Stimulated activated naive CD8-positive, alpha-beta T cell treated with anti-CD3 and anti-CD28 coated beads, Interleukin-15, amount 100 ng/mL, for 72 hours (primary cell): Measurements from ENCODE around the gene TMEM134.

ENCODE experiments used
- ATAC-seq: fragments of 150-1000 bp; cut with Tn5 transposase; 2 replicates; pipeline ENCODE4 v1.10.0; 2021; ENCODE audit warnings: mild to moderate bottlenecking, moderate library complexity
- DNase-seq, 2 donors: peaks; one replicate each; pipeline ENCODE4 v3.0.0; 2021 to 2022
- H3K27ac Mint-ChIP-seq, 2 donors: one replicate each; pipeline ENCODE4 v1.8.0; 2022; ENCODE audit warnings: mild to moderate bottlenecking in 2 of 2, mixed read lengths in 2 of 2, moderate library complexity in 2 of 2
- H3K27me3 Mint-ChIP-seq: one replicate; pipeline ENCODE4 v1.8.0; 2022; ENCODE audit warnings: mixed read lengths
- H3K4me1 Mint-ChIP-seq: one replicate; pipeline ENCODE4 v1.8.0; 2022; ENCODE audit warnings: mild to moderate bottlenecking, mixed read lengths
- H3K4me3 Mint-ChIP-seq, 2 donors: one replicate each; pipeline ENCODE4 v1.8.0; 2022; ENCODE audit warnings: mild to moderate bottlenecking in 2 of 2, mixed read lengths in 2 of 2, moderate library complexity in 1 of 2
- H3K9me3 Mint-ChIP-seq, 2 donors: one replicate each; pipeline ENCODE4 v1.8.0; 2022; ENCODE audit warnings: mixed read lengths in 2 of 2

Gene TMEM134

DNA sequence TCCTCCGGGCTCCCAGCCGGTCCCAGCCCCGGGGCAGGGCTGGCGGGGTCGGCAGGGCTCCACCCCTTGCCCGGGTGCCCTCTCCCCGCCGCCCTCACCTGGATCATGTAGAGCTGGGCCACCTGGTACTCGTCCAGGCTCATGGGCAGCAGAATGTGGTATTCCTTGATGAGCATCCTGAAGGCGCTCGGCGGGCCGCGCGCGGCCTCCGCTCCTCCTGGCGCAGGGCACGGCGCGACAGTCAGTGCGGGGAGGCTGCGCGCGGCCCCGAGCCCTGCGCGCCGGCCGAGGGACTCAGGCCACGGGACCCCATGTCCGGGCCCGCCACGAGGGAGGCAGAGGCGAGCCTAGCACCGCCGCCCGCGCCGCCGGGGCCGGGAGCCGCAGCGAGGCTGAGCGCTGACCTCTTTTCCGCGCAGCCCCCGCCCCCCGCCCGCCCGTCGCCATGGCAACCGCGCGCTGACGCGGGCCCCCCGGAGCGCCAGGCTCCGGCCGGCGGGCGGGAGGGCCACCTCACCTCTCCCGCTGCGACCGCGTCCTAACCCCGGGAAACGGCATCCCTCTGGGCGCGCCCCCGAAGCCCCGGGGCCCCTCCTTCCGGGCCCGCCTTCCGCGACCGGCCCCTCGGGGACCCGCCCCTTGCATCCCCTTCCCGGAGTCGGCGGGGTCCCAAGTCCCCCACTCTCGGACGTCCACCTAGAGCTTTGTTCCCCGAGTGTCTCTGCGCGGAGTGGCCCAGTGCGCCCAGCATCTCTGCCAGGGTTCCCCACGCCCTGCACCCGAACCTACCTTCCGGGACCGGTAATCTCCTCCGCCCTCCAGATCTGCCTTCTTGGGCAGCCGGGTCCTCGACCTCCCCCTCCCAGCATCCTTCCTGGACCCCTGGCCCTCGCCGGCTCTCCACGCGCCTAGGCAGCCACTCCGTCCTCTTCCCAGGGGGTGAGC lies 35.2 kb upstream of the TMEM134 start:
- ATAC-seq: no peak
- Mint-ChIP-seq H3K4me3 (peak overlapping the region; percentile 84 to 95), H3K27me3 (no peaks in the 10 kb centered on the region), H3K27ac (peak overlapping the region; percentile 72 to 80), H3K9me3 (no peaks in the 10 kb centered on the region), H3K4me1 (peaks cover 65% of the 10 kb centered on the region)
- peak; percentile 33 to 45 for DNase-seq

DNA sequence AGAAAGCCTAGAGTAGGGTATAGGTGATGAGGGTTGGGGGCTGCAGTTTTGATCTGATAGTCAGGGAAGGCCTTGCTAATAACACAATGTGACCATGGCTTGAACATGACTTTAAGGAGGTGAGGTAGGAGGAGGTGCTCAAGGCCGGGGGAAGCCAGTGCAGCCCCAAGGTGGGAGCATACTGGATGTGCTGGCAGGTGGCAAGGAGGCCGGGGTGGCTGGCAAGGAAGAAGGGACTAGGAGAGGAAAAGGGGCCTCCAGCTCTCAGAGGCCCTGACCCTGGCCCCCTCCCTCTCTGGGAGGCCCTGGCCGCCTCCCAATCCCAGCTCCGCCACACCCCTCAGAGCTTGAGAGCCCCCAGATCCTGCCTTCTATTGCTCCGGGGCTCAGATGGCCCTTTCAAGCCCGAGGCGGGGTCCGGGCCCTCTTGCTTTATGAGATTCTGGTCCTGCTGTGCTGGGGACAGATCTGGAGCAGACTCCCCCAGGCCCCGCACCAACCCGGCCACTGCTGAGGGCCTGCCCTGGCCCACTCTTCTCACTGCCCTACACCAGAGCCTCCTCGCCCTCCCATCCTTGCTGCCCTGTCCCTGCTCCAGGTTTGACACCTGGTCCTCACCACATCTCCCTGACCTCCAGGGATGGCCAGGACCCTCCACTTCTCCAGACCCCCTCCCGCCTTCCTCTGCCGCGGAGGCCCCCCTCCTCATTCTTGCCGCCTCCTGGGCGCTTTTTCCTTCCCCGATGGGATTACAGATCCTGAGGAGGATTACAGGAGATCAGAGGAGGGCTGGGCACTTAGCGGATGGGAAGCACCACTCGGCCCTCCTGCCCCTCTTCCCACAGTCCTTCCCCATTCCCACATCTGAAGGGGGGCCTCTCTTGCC lies 34.3 kb upstream of the TMEM134 start:
- Mint-ChIP-seq H3K4me1 (peaks cover 58% of the 10 kb centered on the region), H3K9me3 (no peaks in the 10 kb centered on the region), H3K27me3 (no peaks in the 10 kb centered on the region), H3K4me3 (peak overlapping the region; percentile 67), H3K27ac (peak overlapping the region; percentile 42 to 77)
- ATAC-seq (no peak), DNase-seq (no peak)

DNA sequence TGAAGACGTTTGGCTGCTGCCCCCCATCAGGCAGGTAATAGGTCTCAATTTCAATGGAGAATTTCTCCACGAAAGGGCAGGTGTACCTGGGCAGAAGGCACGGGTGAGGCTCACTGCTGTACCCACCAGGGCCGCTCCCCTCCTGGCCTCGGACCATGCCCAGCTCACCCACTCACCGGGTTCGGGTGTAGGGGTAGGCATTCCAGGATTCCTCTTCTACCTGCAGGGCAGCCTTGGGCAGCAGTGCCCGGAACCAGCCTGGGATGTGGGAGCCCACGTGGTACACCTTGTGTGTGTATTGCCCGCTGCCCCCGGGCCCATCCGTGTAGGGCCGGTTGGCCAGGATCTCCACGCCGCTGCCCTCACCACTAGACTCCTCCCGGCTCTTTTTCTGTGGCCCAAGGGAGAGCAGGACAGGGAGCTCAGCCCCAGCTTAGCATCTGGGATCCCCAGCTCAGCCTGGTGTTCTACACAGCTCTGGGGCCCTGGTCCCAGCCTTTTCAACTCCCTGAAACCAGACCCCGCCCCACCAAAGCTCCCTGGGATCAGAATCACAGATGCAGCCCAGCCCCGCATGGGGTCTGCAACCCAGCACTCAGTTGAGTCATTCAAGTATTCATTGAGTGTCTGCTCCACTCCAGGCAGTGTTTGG lies 33.4 kb upstream of the TMEM134 start:
- H3K27me3 Mint-ChIP-seq: no peaks in the 10 kb centered on the region

DNA sequence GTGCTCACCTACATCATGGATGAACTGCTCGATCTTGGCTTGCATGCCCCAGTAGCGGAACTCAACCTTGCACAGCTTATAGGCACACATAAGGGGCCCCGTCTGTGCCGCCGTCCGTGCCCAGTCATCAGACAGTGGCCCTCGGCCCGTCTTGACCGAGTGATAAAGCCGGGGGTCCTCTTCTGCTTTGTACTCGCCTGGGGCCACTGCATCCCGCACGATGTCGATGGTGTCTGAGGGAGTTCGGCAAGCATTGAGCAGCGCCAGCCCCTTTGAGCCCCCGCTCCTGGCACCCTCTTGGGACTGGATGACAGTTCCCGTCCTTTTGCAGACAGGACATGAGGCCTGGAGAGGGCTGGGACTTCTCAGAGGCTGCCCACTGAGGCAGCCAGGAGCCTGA lies 32.8 kb upstream of the TMEM134 start:
- H3K27me3 Mint-ChIP-seq: no peaks in the 10 kb centered on the region
- ATAC-seq (no peak), DNase-seq (no peak)
- no peak overlapping the region for H3K4me3 Mint-ChIP-seq
- peaks cover 51% of the 10 kb centered on the region for H3K4me1 Mint-ChIP-seq
- no peak overlapping the region for H3K27ac Mint-ChIP-seq
- H3K9me3 Mint-ChIP-seq: no peaks in the 10 kb centered on the region

More for the DNA sequence above, 33.4 kb upstream of the TMEM134 start:
- no peaks in the 10 kb centered on the region for H3K9me3 Mint-ChIP-seq
- ATAC-seq (no peak), DNase-seq (no peak)
- peak overlapping the region; percentile 67 for H3K4me3 Mint-ChIP-seq
- H3K27ac Mint-ChIP-seq: no peak overlapping the region
- peaks cover 53% of the 10 kb centered on the region for H3K4me1 Mint-ChIP-seq

DNA sequence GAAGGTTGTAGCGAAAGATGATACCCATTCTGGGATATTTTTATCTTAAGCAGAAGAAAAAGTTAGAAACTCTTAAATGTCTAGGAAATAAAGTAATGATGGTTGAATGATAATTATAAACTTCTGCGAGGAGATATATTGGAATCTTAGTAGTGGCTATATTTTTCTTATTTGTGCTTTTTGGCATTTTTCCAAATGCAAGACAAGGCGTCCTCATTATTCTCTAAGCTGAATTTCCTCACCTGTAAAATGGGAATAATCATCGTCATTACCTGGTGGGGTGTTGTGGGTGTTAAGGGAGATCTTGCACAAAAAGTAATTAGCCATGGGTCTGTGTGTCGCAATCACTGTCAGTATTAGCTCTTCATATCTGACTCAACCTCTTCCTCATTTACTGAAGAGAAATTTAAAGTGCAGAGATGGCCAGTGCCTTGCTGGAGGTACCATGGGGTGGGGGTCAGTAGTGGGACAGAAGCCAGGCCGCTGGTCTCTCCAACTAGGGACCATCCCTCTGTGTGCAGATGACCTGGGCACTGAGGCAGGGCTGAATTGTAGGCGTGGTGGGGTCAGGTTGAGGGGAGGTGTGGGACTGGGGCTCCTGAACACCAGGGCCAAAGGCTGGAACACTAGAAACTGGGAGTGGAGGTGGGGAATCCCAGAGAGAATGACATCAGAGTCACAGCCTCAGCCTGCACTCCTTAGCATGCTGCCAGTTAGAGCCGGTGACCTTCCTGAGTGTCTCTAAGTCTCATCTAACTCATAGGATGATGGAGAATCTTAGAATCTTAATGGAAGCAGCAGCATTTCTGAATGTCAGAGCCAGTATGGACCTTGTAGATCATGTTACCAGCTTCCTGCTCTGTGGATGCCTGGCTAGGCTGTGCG lies 32.0 kb upstream of the TMEM134 start:
- H3K27ac Mint-ChIP-seq: no peak overlapping the region
- H3K27me3 Mint-ChIP-seq: no peaks in the 10 kb centered on the region
- no peak overlapping the region for H3K4me3 Mint-ChIP-seq
- peaks cover 44% of the 10 kb centered on the region for H3K4me1 Mint-ChIP-seq
- H3K9me3 Mint-ChIP-seq: no peaks in the 10 kb centered on the region
- DNase-seq (no peak), ATAC-seq (no peak)

DNA sequence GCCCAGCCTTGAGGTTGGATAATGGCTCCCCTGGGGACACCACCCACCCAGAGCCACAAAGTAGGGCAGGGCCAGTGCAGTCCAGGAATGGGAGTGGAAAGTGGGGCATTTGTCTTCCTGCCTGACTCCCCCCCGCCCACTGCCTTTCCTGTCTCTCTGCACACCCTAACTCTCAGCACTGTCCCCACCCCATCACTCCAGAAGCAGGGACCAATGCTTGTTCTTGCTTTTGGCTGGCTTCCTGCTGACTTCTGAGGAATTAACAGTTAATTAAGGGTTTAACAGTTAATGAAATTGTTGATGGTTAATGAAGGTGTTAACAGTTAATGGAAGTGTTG lies 31.4 kb upstream of the TMEM134 start:
- H3K4me3 Mint-ChIP-seq: no peak overlapping the region
- H3K27me3 Mint-ChIP-seq: no peaks in the 10 kb centered on the region
- H3K9me3 Mint-ChIP-seq: no peaks in the 10 kb centered on the region
- peaks cover 38% of the 10 kb centered on the region for H3K4me1 Mint-ChIP-seq
- no peak for DNase-seq
- H3K27ac Mint-ChIP-seq: no peak overlapping the region
- ATAC-seq: no peak

DNA sequence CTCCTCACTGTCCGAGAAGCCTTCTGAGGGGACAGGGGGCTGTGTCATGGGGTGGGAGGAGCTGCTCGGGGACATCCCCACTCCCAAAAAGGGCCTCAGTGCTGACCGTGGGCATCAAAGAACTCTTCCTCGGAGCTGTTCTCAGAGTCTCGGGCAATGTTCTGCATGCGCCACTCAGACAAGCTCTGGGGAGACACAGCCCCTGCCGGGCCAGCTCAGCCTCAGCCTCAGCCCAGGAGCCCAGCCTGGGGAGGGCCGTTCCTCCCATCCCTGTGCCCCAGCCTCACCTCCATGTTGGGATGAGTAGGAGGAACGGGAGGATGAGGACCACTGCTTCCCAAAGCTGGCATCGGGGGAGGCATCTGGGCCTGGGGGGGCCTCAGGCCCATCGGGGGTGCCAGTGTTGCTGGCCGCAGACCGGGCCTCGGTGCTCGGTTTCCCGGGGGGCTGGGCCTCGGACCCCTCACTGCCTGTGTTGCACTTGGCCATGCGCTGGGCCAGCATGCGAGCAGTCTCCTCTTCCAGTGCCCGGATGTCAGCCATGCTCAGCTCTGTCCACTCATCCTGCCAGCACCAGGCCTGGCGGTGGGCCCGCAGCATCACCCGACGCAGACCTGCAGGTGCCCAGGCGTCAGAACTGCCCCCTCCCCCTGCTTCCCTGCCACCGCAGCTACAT lies 30.9 kb upstream of the TMEM134 start:
- Mint-ChIP-seq H3K4me3 (no peak overlapping the region), H3K4me1 (peaks cover 36% of the 10 kb centered on the region), H3K27ac (peak overlapping the region in 1 of 2 donors; percentile 76), H3K27me3 (no peaks in the 10 kb centered on the region), H3K9me3 (no peaks in the 10 kb centered on the region)
- DNase-seq: no peak
- ATAC-seq: no peak

DNA sequence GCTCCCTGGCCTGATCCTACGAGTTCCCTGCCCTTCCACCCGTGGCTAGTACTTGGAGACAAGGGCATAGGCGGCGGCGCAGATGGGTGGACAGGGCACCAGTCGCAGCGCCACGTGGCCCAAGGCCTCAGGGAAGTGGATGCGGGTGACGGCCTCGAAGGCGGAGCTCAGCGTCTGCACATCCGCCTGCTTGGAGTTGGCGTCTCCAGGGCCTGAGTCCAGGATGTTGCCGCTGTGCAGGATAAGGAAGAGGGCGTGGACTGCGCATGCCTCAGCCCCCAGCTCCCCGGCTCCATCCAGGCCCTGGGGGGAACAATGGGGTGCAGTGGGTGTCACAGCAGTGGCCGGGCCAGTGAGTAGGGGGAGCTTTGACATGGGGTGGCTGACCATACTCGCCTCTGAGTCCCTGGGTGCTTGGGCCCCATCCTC lies 29.5 kb upstream of the TMEM134 start:
- no peaks in the 10 kb centered on the region for H3K27me3 Mint-ChIP-seq
- H3K9me3 Mint-ChIP-seq: no peaks in the 10 kb centered on the region
- ATAC-seq (no peak), DNase-seq (no peak)
- no peak overlapping the region for H3K27ac Mint-ChIP-seq
- H3K4me1 Mint-ChIP-seq: peaks cover 32% of the 10 kb centered on the region
- no peak overlapping the region for H3K4me3 Mint-ChIP-seq

DNA sequence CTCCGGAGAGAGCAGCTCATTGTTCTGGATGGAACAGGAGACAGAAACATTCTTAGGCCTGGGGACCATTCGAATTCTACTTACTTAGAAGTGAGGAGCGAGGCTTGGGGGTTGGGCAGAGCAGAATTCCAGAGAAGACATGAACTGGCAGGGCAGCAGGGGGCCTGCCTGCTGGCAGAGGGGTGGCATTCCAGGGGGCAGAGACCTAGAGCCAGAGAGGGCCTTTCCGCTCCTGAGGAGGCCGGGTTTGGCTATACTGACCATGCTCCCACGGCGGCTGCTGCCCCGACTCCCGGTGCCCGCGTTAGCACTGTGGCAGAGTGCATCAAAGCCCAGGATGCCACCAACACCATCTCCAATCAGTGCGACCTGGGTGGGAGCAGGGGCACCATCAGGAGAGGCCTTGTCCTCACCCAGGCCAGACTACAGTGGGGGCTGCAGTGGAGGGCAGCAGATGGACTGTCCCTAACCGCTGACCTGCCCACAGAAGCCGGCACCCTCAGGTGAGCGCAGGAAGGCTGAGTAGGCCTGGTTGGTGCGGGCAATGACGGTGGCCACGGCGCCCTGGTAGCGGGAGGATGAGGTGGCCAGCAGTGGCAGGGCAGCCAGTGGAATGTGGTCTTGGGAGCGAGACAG lies 28.7 kb upstream of the TMEM134 start:
- peaks cover 26% of the 10 kb centered on the region for H3K4me1 Mint-ChIP-seq
- H3K27ac Mint-ChIP-seq: no peak overlapping the region
- H3K27me3 Mint-ChIP-seq: no peaks in the 10 kb centered on the region
- H3K4me3 Mint-ChIP-seq: no peak overlapping the region
- H3K9me3 Mint-ChIP-seq: no peaks in the 10 kb centered on the region
- DNase-seq (no peak), ATAC-seq (no peak)

DNA sequence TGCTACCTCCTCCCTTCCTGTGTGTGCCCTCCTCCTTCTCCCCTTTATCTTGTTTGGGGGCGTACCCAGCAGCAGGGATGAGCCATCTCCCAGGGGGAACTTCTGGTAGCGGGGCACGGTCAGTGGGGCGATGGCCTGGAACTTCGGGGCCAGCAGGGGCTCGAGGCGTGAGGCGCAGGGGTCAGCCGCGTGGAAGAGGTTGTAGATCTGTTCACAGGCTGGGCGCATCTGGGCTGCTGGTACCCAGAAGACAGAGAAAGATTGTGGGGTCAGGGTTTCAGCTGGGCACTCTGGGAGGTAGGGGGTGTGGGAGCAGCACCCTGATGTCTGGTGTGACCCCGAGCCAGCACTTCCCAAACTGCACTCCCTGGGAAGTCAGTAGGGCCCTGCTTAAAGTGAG lies 27.1 kb upstream of the TMEM134 start:
- no peak overlapping the region for H3K4me3 Mint-ChIP-seq
- no peaks in the 10 kb centered on the region for H3K27me3 Mint-ChIP-seq
- DNase-seq (no peak), ATAC-seq (no peak)
- peak overlapping the region; percentile 24 to 80 for H3K27ac Mint-ChIP-seq
- no peaks in the 10 kb centered on the region for H3K9me3 Mint-ChIP-seq
- H3K4me1 Mint-ChIP-seq: peaks cover 17% of the 10 kb centered on the region

DNA sequence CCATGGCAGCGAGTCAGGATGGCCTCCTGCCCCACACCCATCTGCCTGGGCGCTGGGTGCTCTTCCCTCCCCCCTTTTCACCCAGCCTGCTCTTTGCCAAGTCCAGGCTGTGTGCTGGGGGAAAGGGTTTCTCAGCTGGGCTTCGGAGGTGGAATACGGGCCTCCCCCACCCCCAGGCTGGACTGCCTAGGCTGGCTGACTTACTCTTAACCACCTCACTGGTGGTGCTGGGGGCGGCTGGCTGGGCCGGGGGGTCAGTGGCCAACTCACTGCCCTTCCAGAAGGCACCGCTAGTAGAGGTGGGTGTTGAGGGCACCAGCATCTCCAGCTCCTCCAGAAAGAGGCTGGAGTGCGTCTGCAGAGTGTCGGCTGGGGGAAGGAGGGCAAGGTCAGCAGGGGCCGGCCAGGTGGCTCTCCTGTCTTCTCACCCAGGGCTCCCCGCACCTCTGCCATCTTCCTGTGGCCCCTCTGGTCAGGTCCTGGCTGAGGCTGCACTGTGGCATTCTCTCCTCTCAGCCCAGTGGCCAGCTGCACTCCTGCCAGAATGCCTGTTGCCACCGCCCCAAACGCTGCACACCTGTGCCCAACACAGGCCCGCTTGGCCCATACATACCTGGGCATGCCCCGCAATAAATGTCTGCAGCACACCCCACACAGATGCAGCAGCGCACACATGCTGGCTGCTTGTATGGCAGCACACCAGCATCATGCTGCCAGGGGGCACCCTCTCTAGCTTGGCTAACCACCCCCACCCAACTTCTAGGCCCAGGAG lies 26.4 kb upstream of the TMEM134 start:
- no peak for ATAC-seq
- H3K9me3 Mint-ChIP-seq: no peaks in the 10 kb centered on the region
- no peak overlapping the region for H3K4me3 Mint-ChIP-seq
- DNase-seq: no peak
- peaks cover 19% of the 10 kb centered on the region for H3K4me1 Mint-ChIP-seq
- H3K27me3 Mint-ChIP-seq: no peaks in the 10 kb centered on the region
- H3K27ac Mint-ChIP-seq: peak overlapping the region in 1 of 2 donors; percentile 74

DNA sequence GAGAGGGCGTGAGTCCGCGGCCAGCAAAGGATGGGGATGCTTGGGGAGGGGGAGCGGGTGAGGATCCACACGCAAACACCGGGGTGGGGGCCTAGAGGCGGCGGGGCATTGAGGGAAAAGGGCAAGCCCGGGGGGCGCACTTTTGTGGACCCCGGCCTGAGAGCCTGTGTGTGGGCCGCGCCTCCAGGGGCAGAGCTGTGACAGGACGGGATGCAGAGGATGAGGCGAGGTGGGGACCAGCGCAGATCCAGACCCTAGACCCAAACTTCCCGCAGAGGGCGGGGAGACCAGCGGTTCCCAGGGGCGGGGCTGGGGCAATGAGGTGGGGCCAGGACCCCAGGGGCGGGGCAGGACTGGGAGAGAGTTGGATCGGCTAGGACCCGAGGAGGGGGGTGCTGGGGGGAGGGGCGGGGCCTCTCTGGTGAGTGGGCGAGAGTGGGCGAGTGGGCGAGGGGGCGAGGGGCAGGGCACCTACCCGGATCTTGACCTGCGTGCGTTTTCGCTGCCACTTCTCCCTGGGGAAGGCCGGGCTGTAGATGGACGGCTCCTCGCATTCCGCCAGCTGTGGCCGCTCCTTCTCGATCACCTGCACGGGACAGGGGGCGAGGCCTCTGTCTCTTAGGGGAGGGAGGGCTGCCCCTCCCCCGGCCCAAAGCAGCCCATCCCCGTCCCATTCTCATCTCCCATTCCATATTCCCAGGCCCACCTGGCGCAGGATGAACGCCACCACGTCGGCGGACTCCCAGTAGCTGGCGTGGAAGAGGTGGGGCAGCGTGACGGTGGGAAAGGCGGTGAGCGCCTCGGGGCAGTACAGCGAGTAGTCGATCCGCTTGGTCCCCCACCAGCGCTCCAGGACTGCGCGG lies 25.6 kb upstream of the TMEM134 start:
- Mint-ChIP-seq H3K27ac (peak overlapping the region in 1 of 2 donors; percentile 89), H3K4me3 (no peak overlapping the region), H3K27me3 (no peaks in the 10 kb centered on the region), H3K4me1 (peaks cover 27% of the 10 kb centered on the region), H3K9me3 (no peaks in the 10 kb centered on the region)
- no peak for ATAC-seq
- DNase-seq: no peak
